ENCODE results near the gene WWP2.

- TF ChIP-seq CTCF (IDR thresholded peaks at IDR 0.05): no peak
- TF ChIP-seq POLR2A (IDR thresholded peaks at IDR 0.05): no peak
- no peak for TF ChIP-seq EP300 (IDR thresholded peaks at IDR 0.05)
Observed at GRCh38 chr16:69718111-69718764, 43.9 kb upstream of the WWP2 start.

Measured in tibial nerve (tissue), 4 donors.